Skeletal muscle cell (primary cell): Measurements from ENCODE around the gene GHRHR.

ENCODE experiments used
- DNase-seq: peaks from one replicate; pipeline ENCODE4 v3.0.0-alpha.2; 2010; ENCODE audit warnings: low read depth
- H3K4me3 ChIP-seq: 2 replicates; pipeline ENCODE4 v1.5.1; 2011; ENCODE audit warnings: low read depth, mild to moderate bottlenecking, control low read depth, low read length, moderate library complexity

GHRHR gene

DNA sequence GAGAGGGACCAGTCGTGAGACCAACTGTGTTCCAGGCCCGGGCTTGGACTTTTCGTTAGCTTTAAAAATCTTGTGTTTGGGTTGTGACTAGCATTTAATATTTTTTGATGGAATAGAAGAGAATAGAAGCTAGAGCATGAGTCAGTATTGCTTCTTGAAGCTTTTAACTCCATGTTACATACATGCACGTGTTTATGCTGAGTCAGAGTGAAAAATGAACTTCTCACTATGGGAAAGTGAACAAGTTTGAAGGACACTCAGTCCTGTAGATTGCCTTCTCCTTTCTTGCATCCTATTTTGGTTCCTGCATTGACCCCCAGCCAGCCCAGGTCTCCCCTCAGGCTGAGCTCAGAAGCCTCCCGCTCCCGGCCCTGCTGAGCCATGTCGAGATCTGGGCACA is 31.8 kb downstream of the GHRHR start:
- no peak overlapping the region for H3K4me3 ChIP-seq
- no peak for DNase-seq

- no peak for DNase-seq
- H3K4me3 ChIP-seq, result no peak overlapping the region
Measured at GRCh38 chr7:30996256-30996655, 32.5 kb downstream of the GHRHR start.

- no peak for DNase-seq
- no peak overlapping the region for H3K4me3 ChIP-seq
Measured at GRCh38 chr7:30996883-30997282, 33.1 kb downstream of the GHRHR start.

DNA sequence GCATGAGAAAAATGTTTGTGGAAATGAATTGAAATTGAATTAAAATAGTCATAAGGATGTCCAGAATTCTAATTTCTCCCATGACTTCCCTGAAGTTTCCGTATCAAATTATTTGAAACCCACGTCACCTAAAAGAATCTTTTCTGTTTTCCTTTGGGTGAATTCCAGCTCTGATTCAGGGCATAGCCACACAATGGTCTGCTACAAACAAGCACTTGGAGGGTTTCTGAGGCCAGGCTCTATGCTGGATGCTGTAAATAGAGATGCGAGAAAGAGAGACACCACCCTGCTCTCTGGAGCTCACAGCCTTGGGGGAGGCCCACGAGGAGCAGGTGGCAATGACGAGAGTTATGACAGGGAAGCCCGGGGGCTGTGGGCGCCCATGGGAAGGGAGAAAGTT is 33.6 kb downstream of the GHRHR start:
- no peak for DNase-seq
- no peak overlapping the region for H3K4me3 ChIP-seq

- no peak overlapping the region for H3K4me3 ChIP-seq
- DNase-seq, result no peak
Measured at GRCh38 chr7:30998180-30998579, 34.4 kb downstream of the GHRHR start.

DNA sequence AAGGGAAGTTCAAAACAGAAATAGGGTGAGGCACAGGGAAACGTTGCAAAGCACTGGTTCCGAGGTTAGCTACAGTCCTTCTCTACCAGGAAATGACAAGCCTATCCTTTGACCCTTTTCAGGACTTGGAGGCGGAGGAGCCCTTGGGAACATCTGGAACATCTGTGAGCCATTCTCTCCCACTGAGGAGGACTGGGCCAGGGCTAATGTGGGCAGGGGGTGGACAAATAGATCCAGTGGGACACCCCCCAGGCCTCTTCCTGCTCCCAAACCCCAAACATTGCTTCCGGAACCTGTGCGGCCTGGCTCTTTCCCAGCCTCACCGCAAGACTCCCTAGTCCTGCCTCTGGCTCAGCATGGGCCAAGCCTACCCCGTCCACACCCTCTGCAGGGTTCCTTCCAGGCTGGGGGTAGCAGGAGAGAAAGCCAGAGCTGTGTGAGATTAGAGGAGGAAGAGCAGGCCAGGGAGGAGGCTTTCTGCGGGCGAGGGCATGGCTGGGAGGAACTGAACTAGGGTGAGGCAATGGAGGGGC is 36.5 kb downstream of the GHRHR start:
- H3K4me3 ChIP-seq, result no peak overlapping the region
- DNase-seq, result no peak

- no peak for DNase-seq
Measured at GRCh38 chr7:31000779-31001178, 37.0 kb downstream of the GHRHR start.

DNA sequence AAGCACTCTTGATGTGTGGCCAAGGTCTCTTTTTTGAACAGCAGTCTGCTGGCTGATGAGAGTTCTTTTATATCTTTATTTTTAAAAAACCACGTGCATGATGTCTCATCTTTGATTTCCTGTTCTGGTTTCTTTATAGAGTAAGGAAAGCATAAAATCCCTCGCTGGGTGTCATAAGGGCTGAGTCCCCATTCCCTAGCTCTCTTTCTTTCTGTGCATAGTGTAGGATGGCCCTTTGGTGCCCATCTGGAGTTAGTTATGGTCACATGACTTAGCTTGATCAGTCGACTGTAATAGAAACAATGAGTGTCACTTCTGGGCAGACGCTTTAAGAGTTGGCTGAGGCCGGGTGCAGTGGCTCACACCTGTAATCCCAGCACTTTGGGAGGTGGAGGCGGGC is 38.5 kb downstream of the GHRHR start:
- no peak for DNase-seq
- no peak overlapping the region for H3K4me3 ChIP-seq

More at GRCh38 chr7:31000779-31001178, 37.0 kb downstream of the GHRHR start:
- no peak overlapping the region for H3K4me3 ChIP-seq

DNA sequence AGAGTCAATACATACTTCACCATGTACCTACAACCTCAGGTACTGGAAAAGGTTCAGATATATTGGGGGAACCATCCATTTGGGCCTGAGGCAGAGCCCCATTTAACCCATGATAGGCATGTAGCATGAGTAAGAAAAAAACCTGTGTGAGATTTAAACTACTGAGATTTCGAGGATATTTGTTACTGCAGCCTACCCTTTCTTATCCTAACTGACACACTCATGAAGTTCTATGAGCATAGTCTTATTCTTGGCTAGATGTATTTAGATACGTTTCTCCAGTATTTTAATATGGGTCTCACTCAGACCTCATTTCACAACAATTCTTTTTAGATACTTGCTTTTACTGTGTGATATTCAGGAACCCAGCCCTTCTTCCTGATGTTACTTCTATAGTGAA is 39.3 kb downstream of the GHRHR start:
- no peak overlapping the region for H3K4me3 ChIP-seq
- DNase-seq, result no peak

- DNase-seq, result no peak
- H3K4me3 ChIP-seq, result no peak overlapping the region
Measured at GRCh38 chr7:31003721-31004120, 40.0 kb downstream of the GHRHR start.

DNA sequence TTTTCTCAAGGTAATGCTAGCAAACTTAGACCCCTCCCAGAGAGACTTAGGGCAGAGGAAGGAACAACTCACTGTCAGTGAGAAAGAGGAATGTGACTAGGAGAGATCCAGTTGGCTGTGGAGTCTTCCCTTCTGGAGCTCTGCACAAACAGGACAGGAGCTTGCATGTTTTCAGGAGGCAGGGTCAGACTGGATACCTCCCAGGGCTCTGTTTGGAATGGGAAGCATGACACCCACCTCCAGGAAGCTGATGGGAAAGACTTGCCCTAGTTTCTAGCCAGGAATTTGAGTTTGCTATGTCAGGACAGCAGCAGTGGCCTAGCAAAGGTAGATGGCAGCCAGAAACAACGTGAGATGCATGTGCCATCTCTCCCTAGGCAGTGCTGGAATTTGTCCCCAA is 40.6 kb downstream of the GHRHR start:
- no peak overlapping the region for H3K4me3 ChIP-seq
- DNase-seq, result no peak

- DNase-seq, result no peak
- H3K4me3 ChIP-seq, result no peak overlapping the region
Measured at GRCh38 chr7:31006857-31007256, 43.1 kb downstream of the GHRHR start.

GRCh38 chr7:31007634-31008033 is 43.9 kb downstream of the GHRHR start:
- DNase-seq, result no peak
- H3K4me3 ChIP-seq, result no peak overlapping the region

- no peak overlapping the region for H3K4me3 ChIP-seq
- DNase-seq, result no peak
Measured at GRCh38 chr7:31014826-31015225, 51.1 kb downstream of the GHRHR start.

DNA sequence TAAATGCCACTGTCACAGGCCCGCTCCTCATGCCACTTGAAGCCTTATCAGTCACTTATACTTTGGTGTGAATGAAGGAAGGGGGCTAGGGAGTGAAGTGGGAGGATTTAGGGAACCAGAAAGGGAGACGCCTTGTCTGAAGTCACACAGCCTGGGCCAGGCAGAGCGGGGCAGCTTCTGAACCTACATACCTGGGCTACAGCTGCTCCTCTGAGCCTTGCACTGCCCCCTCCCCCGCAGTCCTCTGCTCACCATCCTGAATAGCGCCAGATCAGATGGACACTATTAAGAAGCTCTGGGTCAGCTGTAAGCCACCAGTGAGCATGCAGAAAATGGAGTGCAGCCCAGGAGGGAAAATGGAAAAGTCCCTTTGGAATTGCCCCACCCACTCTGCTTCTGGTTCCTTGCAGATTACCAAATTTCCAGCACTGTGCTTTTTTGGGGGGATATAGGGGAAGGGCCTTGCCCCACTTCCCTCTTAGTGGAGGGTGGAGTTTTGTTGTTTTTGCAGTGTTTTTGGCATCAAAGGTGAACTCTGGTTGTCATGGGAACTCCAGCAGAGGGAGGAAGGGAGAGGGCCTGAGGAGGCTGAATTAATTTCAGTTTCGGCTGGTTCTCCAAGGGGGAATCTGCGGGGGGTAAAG is 53.4 kb downstream of the GHRHR start:
- no peak for DNase-seq

GRCh38 chr7:31017721-31018120 is 54.0 kb downstream of the GHRHR start:
- H3K4me3 ChIP-seq, result no peak overlapping the region
- DNase-seq, result no peak

More for the DNA sequence above, 53.4 kb downstream of the GHRHR start:
- no peak overlapping the region for H3K4me3 ChIP-seq

DNA sequence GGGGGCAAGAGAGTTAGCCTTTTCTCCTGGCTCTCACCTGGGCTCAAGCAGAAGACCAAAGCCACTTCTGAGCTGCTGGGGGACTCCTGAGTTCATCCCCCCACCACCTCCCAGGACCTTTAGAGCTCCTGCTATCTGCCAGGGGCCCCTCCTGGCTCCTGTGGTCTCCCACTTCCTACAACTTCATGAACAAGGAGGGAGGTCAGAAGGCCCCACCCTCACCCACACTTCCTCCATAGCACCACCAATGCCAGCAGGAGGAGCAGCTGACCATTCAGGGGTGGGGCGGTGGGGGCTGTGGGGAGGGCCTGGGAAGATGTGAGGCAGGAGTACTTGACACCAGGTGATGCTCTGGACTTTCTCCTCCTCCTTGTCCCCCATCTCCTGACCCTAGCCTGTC is 55.8 kb downstream of the GHRHR start:
- DNase-seq, result no peak
- H3K4me3 ChIP-seq, result no peak overlapping the region

- no peak overlapping the region for H3K4me3 ChIP-seq
- DNase-seq, result no peak
Measured at GRCh38 chr7:31020161-31020560, 56.4 kb downstream of the GHRHR start.

DNA sequence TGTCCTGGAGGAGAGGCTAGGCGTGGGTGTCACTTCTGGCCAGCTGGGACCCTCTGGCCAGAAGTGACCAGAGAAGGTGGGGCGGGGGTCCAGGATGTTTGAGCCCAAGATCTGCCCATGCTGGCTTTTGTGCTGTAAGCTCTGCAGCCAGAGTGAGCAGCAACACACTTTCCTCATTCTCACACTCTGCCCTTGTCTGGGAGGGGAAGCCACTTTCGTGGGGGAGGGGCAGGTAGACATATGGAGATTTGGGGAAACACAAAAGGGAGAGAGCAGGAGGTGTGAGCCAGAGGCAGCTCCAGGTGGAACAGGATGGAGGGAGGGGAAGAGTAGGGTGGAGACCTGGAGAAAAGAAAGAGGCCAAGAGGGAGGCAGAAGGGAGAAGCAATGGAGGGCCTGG is 56.9 kb downstream of the GHRHR start:
- DNase-seq, result no peak
- H3K4me3 ChIP-seq, result no peak overlapping the region

DNA sequence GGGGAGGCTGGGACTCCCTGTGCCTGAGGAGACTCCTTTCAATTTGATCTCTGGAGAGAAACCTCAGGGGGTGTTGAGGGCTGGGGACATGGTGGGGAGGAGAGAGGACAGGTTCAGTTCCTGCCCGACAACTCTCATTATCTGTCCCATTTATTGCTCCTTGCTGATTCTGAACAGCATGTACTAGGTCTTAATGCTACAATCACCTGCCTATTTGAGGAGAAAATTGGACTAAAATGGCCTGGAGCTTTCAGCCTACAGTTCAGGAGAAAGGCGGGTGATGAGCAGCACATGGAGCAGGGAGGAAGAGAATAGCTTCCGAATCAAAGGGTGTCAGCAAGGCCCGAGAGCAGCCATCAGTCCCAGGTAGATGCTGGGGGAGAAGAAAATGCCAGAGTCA is 58.4 kb downstream of the GHRHR start:
- no peak overlapping the region for H3K4me3 ChIP-seq
- DNase-seq, result no peak

- DNase-seq, result no peak
- H3K4me3 ChIP-seq, result no peak overlapping the region
Measured at GRCh38 chr7:31022726-31023125, 59.0 kb downstream of the GHRHR start.

GRCh38 chr7:31023877-31024276 is 60.1 kb downstream of the GHRHR start:
- H3K4me3 ChIP-seq, result no peak overlapping the region
- no peak for DNase-seq
